Suprapubic skin (tissue), 4 donors: ENCODE data around the gene SH3RF1. TPM values are rescaled to one million over a fixed set of nuclear protein-coding genes. Genes with fewer than 3 reads are reported as not detected.

Experiments
- DNase-seq, 2 donors: peaks; one replicate each; pipeline ENCODE4 v3.0.0-alpha.2; 2019; ENCODE audit warnings: low spot score in 2 of 2
- H3K27ac ChIP-seq: fragments of 200-600 bp; sonication (generic); one replicate; pipeline ENCODE4 v1.5.1; 2019
- H3K27me3 ChIP-seq: fragments of 200-600 bp; sonication (generic); one replicate; pipeline ENCODE4 v1.5.1; 2019
- H3K36me3 ChIP-seq: fragments of 200-600 bp; sonication (generic); one replicate; pipeline ENCODE4 v1.5.1; 2019
- H3K4me1 ChIP-seq: fragments of 200-600 bp; sonication (generic); one replicate; pipeline ENCODE4 v1.5.1; 2019
- H3K4me3 ChIP-seq: fragments of 200-600 bp; sonication (generic); one replicate; pipeline ENCODE4 v1.5.1; 2019; ENCODE audit warnings: mild to moderate bottlenecking
- H3K9me3 ChIP-seq: fragments of 200-600 bp; sonication (generic); one replicate; pipeline ENCODE4 v1.5.1; 2019
- EP300 ChIP-seq: sonication (generic); formaldehyde crosslinking; IDR thresholded peaks from one replicate; pipeline ENCODE4 v1.6.1; 2017; ENCODE audit warnings: antibody characterized with exemption
- POLR2A ChIP-seq, 2 donors: fragments of 450-650 bp; IDR thresholded peaks; one replicate each; pipeline ENCODE4 v1.6.1; 2017; ENCODE audit warnings: antibody characterized with exemption in 2 of 2, mild to moderate bottlenecking in 2 of 2, moderate library complexity in 2 of 2
- POLR2AphosphoS5 ChIP-seq, 3 donors: sonication (generic); formaldehyde crosslinking; IDR thresholded peaks; one replicate each; pipeline ENCODE4 v1.6.1; 2017; ENCODE audit warnings: antibody characterized with exemption in 3 of 3
- WGBS: methylation state at CpG from one replicate; pipeline ENCODE4 v1.1.5; 2018; 5-methylcytosine and 5-hydroxymethylcytosine counted together
- total RNA-seq, 4 donors: library from RNA; depleted of rRNA; stranded (reverse); fragments of >200 nt; gene quantifications; one replicate each; pipeline ENCODE4 v1.1.0, GENCODE V29; 2016
- TF ChIP-seq, protein P1 (sequence below), 2 donors: fragments of 200-600 bp in 1 of 2; fragments of 450-650 bp in 1 of 2; sonication (generic) in 1 of 2; IDR thresholded peaks; one replicate each; pipeline ENCODE4 v1.5.1; 2016 to 2019; ENCODE audit warnings: antibody characterized with exemption in 2 of 2, mild to moderate bottlenecking in 1 of 2, moderate library complexity in 1 of 2

SH3RF1 gene
- total RNA-seq, 4 donors from 2014 or later: 10.8 to 18.1 (median 15.0) TPM

DNA sequence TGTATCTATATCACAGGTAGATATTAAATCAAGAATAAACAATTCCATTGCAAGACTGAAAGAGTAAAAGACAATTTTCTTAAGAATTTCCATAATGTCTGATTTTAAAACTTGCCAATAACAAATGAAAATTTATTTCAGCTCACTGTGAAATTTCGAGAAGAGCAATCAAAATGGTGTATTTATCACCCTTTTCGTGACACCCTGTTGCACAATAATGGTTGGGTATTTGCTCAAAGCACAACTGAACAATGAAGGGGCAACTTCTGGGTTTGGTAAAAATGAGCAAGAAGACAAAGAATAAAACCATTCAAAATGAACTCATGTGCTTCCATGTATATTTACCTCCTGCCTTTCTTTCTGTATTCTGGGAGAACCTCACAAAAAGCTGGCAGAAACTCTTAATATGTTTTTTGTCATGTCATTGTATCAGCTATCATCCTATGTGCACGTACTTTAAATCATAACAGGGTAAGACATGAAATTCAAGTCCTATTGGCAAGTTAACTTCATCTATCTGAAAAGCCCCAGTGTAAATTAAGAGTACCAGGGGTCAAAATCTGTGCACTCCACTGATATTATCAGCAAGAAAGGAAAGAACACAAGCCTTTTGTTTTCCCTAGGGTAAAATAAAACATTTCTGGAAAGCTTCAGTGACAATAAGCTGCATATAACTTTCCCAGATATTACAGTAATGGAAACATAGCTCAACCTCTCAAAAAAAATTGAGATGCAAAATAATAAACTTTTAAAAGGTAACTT is 133.8 kb downstream of the SH3RF1 start:
- Histone ChIP-seq H3K27me3 (no peaks in the 10 kb centered on the region), H3K36me3 (peaks cover 8% of the 10 kb centered on the region), H3K9me3 (no peaks in the 10 kb centered on the region), H3K27ac (peak overlapping the region; percentile 22), H3K4me1 (peaks cover 26% of the 10 kb centered on the region), H3K4me3 (no peak overlapping the region)
- WGBS: 62% methylated on average over 3 of the region's 3 CpGs
- TF ChIP-seq POLR2AphosphoS5 (IDR thresholded peaks at IDR 0.05): no peak
- TF ChIP-seq POLR2A (IDR thresholded peaks at IDR 0.05): no peak
- no peak for TF ChIP-seq EP300
- DNase-seq: no peak

DNA sequence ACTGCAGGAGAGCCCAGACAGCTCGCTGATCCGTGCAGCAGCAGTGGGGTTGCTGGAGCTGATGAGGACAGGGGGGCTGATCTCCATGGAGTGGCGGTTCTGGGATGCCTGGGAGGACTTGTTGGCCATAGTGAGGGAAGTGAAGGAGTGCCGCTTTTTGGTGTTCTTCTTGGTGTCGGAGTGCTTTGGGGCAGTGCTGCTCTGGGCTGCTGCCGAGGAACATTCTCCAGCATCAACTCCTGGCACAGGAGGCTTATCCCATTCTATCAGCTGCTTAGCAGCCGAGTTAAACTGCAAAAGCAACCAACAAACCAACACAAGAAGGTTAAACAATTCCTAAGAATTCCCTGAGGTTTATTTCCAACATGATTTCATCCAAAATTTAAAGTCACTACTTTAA is 134.4 kb downstream of the SH3RF1 start:
- H3K27me3 ChIP-seq: no peaks in the 10 kb centered on the region
- peaks cover 8% of the 10 kb centered on the region for H3K36me3 ChIP-seq
- H3K9me3 ChIP-seq: no peaks in the 10 kb centered on the region
- peak overlapping the region; percentile 22 for H3K27ac ChIP-seq
- TF ChIP-seq POLR2AphosphoS5 (IDR thresholded peaks at IDR 0.05) (no peak), EP300 (no peak), POLR2A (IDR thresholded peaks at IDR 0.05) (no peak)
- TF ChIP-seq, protein P1, sequence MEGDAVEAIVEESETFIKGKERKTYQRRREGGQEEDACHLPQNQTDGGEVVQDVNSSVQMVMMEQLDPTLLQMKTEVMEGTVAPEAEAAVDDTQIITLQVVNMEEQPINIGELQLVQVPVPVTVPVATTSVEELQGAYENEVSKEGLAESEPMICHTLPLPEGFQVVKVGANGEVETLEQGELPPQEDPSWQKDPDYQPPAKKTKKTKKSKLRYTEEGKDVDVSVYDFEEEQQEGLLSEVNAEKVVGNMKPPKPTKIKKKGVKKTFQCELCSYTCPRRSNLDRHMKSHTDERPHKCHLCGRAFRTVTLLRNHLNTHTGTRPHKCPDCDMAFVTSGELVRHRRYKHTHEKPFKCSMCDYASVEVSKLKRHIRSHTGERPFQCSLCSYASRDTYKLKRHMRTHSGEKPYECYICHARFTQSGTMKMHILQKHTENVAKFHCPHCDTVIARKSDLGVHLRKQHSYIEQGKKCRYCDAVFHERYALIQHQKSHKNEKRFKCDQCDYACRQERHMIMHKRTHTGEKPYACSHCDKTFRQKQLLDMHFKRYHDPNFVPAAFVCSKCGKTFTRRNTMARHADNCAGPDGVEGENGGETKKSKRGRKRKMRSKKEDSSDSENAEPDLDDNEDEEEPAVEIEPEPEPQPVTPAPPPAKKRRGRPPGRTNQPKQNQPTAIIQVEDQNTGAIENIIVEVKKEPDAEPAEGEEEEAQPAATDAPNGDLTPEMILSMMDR (IDR thresholded peaks at IDR 0.05): no peak
- no peak overlapping the region for H3K4me3 ChIP-seq
- WGBS: 62% methylated on average over 7 of the region's 7 CpGs
- H3K4me1 ChIP-seq: peaks cover 26% of the 10 kb centered on the region
- no peak for DNase-seq

DNA sequence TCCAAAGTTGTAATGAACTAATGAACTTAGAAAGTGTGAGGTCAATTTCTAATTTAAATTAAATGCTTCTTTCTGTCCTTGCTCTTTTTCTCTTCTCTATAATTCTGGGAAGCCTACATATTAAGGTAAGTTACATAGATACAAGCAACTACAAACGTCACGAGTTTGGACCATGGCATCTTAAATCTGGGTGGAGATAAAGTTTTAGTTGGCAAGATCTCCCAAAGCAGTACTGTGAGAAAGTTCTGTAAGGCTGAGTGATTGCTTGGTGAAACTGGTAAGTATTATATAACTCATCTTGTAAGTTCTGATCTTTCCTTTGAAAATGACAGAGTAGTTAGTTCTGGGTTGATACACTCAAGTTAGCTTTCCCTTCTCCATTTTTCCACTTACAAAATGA is 135.0 kb downstream of the SH3RF1 start:
- Histone ChIP-seq H3K27ac (peak overlapping the region; percentile 22), H3K36me3 (peaks cover 8% of the 10 kb centered on the region), H3K4me1 (peaks cover 26% of the 10 kb centered on the region), H3K4me3 (no peak overlapping the region), H3K9me3 (no peaks in the 10 kb centered on the region), H3K27me3 (no peaks in the 10 kb centered on the region)
- TF ChIP-seq, protein P1 (IDR thresholded peaks at IDR 0.05): no peak
- no peak for TF ChIP-seq POLR2AphosphoS5 (IDR thresholded peaks at IDR 0.05)
- TF ChIP-seq EP300: no peak
- no peak for TF ChIP-seq POLR2A (IDR thresholded peaks at IDR 0.05)
- WGBS: 41% methylated on average over 2 of the region's 2 CpGs
- no peak for DNase-seq

DNA sequence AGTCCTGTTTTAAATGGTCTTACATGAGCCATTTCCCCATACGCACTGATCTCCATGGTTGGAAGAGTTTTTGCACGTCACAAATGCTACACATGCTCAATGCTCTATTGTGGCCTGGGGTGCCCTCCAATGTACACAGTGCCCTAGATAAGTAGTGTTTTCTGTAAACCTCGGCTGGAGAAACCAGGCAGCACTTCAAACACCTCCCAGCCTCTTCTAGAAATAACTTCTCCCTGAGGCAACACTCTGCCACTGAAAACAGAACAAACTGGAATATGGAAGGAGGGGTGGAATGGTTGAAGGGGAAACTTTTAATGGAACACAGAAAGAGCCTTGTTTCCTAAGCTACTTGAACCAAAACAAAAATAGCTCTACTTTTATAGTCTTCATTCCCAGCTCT is 136.8 kb downstream of the SH3RF1 start:
- Histone ChIP-seq H3K27ac (peak overlapping the region; percentile 75), H3K36me3 (peaks cover 8% of the 10 kb centered on the region)

DNA sequence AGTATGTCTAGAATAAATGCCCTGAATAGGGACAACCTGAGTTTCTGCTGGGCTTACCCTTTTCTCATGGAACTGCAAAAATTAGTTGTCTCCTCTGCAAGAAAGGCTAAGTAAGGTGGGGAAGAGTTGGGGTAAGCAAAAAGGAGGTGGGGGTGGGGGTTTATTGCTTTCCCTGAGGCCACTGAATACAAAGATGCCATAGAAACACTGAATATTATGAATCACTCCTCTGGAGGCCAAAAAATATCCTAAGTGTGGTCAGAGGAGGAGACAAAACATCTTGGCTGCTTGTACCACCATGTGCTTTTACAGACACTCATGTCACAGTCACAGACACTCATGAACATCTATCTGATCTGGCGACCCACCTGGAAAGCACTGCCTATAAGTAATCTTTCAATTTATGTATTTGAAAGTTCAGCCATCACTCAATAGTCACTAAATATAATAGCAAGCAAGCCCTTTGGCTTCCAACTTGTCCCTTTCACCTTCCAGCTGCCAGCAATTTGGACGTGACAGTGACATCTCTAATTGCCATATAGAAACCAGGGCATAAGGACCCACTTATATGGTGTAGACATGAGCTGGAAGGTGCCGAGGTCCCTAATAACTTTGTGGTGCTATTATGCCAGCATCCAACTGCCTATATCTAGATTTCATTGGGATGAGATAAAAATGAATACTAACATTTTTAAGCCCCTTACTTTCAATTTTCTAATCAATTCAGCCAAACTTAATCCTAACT is 138.0 kb downstream of the SH3RF1 start:
- WGBS: 93% methylated on average over 3 of the region's 3 CpGs
- Histone ChIP-seq H3K27ac (peak overlapping the region; percentile 75), H3K4me3 (no peak overlapping the region), H3K4me1 (peaks cover 26% of the 10 kb centered on the region), H3K9me3 (no peaks in the 10 kb centered on the region), H3K27me3 (no peaks in the 10 kb centered on the region), H3K36me3 (peaks cover 8% of the 10 kb centered on the region)
- TF ChIP-seq POLR2AphosphoS5 (IDR thresholded peaks at IDR 0.05) (no peak), POLR2A (IDR thresholded peaks at IDR 0.05) (no peak), EP300 (no peak)
- TF ChIP-seq, protein P1 (IDR thresholded peaks at IDR 0.05): no peak
- no peak for DNase-seq

More for the DNA sequence above, 136.8 kb downstream of the SH3RF1 start:
- TF ChIP-seq POLR2AphosphoS5 (IDR thresholded peaks at IDR 0.05) (peak in 1 of 3 donors; percentile 37), POLR2A (IDR thresholded peaks at IDR 0.05) (no peak)
- TF ChIP-seq, protein P1 (IDR thresholded peaks at IDR 0.05): no peak
- Histone ChIP-seq H3K4me1 (peaks cover 26% of the 10 kb centered on the region), H3K9me3 (no peaks in the 10 kb centered on the region), H3K4me3 (no peak overlapping the region), H3K27me3 (no peaks in the 10 kb centered on the region)
- 49% methylated on average over 3 of the region's 3 CpGs for WGBS
- DNase-seq: no peak
